Suprapubic skin (tissue), 4 donors: ENCODE data around the gene PPP1R2. TPM values are rescaled to one million over a fixed set of nuclear protein-coding genes. Genes with fewer than 3 reads are reported as not detected.

Experiments
- DNase-seq, 2 donors: peaks; one replicate each; pipeline ENCODE4 v3.0.0-alpha.2; 2019; ENCODE audit warnings: low spot score in 2 of 2
- H3K27ac ChIP-seq: fragments of 200-600 bp; sonication (generic); one replicate; pipeline ENCODE4 v1.5.1; 2019
- H3K27me3 ChIP-seq: fragments of 200-600 bp; sonication (generic); one replicate; pipeline ENCODE4 v1.5.1; 2019
- H3K36me3 ChIP-seq: fragments of 200-600 bp; sonication (generic); one replicate; pipeline ENCODE4 v1.5.1; 2019
- H3K4me1 ChIP-seq: fragments of 200-600 bp; sonication (generic); one replicate; pipeline ENCODE4 v1.5.1; 2019
- H3K4me3 ChIP-seq: fragments of 200-600 bp; sonication (generic); one replicate; pipeline ENCODE4 v1.5.1; 2019; ENCODE audit warnings: mild to moderate bottlenecking
- H3K9me3 ChIP-seq: fragments of 200-600 bp; sonication (generic); one replicate; pipeline ENCODE4 v1.5.1; 2019
- CTCF ChIP-seq, 2 donors: fragments of 200-600 bp in 1 of 2; fragments of 450-650 bp in 1 of 2; sonication (generic) in 1 of 2; IDR thresholded peaks; one replicate each; pipeline ENCODE4 v1.5.1; 2016 to 2019; ENCODE audit warnings: antibody characterized with exemption in 2 of 2, mild to moderate bottlenecking in 1 of 2, moderate library complexity in 1 of 2
- EP300 ChIP-seq: sonication (generic); formaldehyde crosslinking; IDR thresholded peaks from one replicate; pipeline ENCODE4 v1.6.1; 2017; ENCODE audit warnings: antibody characterized with exemption
- POLR2A ChIP-seq, 2 donors: fragments of 450-650 bp; IDR thresholded peaks; one replicate each; pipeline ENCODE4 v1.6.1; 2017; ENCODE audit warnings: antibody characterized with exemption in 2 of 2, mild to moderate bottlenecking in 2 of 2, moderate library complexity in 2 of 2
- POLR2AphosphoS5 ChIP-seq, 3 donors: sonication (generic); formaldehyde crosslinking; IDR thresholded peaks; one replicate each; pipeline ENCODE4 v1.6.1; 2017; ENCODE audit warnings: antibody characterized with exemption in 3 of 3
- WGBS: methylation state at CpG from one replicate; pipeline ENCODE4 v1.1.5; 2018; 5-methylcytosine and 5-hydroxymethylcytosine counted together
- total RNA-seq, 4 donors: library from RNA; depleted of rRNA; stranded (reverse); fragments of >200 nt; gene quantifications; one replicate each; pipeline ENCODE4 v1.1.0, GENCODE V29; 2016

The PPP1R2 gene
- total RNA-seq, 4 donors from 2014 or later, result 61.7 to 96.0 (median 71.4) TPM

GRCh38 chr3:195579281-195579680 is 36.2 kb upstream of the PPP1R2 start:
- no peaks in the 10 kb centered on the region for H3K9me3 ChIP-seq
- peak overlapping the region; percentile 8 for H3K4me3 ChIP-seq
- no peak for DNase-seq
- H3K27ac ChIP-seq, result no peak overlapping the region
- H3K27me3 ChIP-seq, result no peaks in the 10 kb centered on the region
- peaks cover 7% of the 10 kb centered on the region for H3K4me1 ChIP-seq
- TF ChIP-seq CTCF (IDR thresholded peaks at IDR 0.05), result no peak
- TF ChIP-seq POLR2AphosphoS5 (IDR thresholded peaks at IDR 0.05), result no peak
- TF ChIP-seq EP300, result no peak
- TF ChIP-seq POLR2A (IDR thresholded peaks at IDR 0.05), result no peak
- WGBS, result 85% methylated on average over 12 of the region's 12 CpGs
- peaks cover 13% of the 10 kb centered on the region for H3K36me3 ChIP-seq

GRCh38 chr3:195578565-195578964 is 35.4 kb upstream of the PPP1R2 start:
- Histone ChIP-seq H3K36me3 (peaks cover 13% of the 10 kb centered on the region), H3K27ac (no peak overlapping the region), H3K9me3 (no peaks in the 10 kb centered on the region), H3K27me3 (no peaks in the 10 kb centered on the region), H3K4me3 (peak overlapping the region; percentile 8), H3K4me1 (peaks cover 6% of the 10 kb centered on the region)
- 89% methylated on average over 6 of the region's 6 CpGs for WGBS
- no peak for TF ChIP-seq EP300
- TF ChIP-seq POLR2AphosphoS5 (IDR thresholded peaks at IDR 0.05), result no peak
- TF ChIP-seq POLR2A (IDR thresholded peaks at IDR 0.05), result no peak
- no peak for TF ChIP-seq CTCF (IDR thresholded peaks at IDR 0.05)
- no peak for DNase-seq

GRCh38 chr3:195577645-195578177 is 34.6 kb upstream of the PPP1R2 start:
- Histone ChIP-seq H3K27ac (no peak overlapping the region), H3K36me3 (peaks cover 21% of the 10 kb centered on the region), H3K4me3 (no peak overlapping the region), H3K9me3 (no peaks in the 10 kb centered on the region), H3K27me3 (no peaks in the 10 kb centered on the region), H3K4me1 (peaks cover 6% of the 10 kb centered on the region)
- DNase-seq, result no peak
- WGBS, result 75% methylated on average over 9 of the region's 9 CpGs
- TF ChIP-seq CTCF (IDR thresholded peaks at IDR 0.05) (no peak), POLR2AphosphoS5 (IDR thresholded peaks at IDR 0.05) (no peak), EP300 (no peak), POLR2A (IDR thresholded peaks at IDR 0.05) (no peak)

GRCh38 chr3:195574497-195575304 is 31.6 kb upstream of the PPP1R2 start:
- peaks cover 41% of the 10 kb centered on the region for H3K36me3 ChIP-seq
- 79% methylated on average over 8 of the region's 8 CpGs for WGBS
- no peaks in the 10 kb centered on the region for H3K4me1 ChIP-seq
- no peak overlapping the region for H3K4me3 ChIP-seq
- no peaks in the 10 kb centered on the region for H3K9me3 ChIP-seq
- DNase-seq, result no peak
- no peaks in the 10 kb centered on the region for H3K27me3 ChIP-seq
- TF ChIP-seq POLR2AphosphoS5 (IDR thresholded peaks at IDR 0.05), result no peak
- no peak for TF ChIP-seq CTCF (IDR thresholded peaks at IDR 0.05)
- TF ChIP-seq POLR2A (IDR thresholded peaks at IDR 0.05), result no peak
- no peak for TF ChIP-seq EP300
- H3K27ac ChIP-seq, result no peak overlapping the region
